Measurements from ENCODE around the gene EME1. TPM values are rescaled to one million over a fixed set of nuclear protein-coding genes. Genes with fewer than 3 reads are reported as not detected.
"Not testable (repeated sequence)": the region's sequence is repeated elsewhere in the genome, so short reads cannot be mapped to it uniquely, and the experiment has no call there.

The EME1 gene
- total RNA-seq, 1 donor from 2014 or later, result 35.4 TPM

DNA sequence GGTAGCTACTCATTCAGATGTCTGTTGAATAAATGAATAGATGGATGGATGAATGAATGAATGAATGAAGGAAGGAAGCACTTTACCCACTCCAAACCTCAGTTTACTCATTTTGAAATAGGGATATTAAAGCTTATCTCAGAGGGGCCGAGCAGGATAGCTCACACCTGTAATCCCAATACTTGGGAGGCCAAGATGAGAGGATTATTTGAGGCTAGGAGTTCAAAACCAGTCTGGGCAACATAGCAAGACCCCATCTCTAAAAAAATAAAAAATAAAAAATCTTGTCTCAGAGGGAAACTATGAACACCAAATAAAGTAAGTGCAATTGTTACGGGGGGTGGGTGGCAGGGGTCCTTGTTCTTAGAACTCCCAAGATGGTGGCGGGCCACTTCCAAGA lies 25.6 kb downstream of the EME1 start:
- H3K27ac Mint-ChIP-seq, H3K27me3 Mint-ChIP-seq: not testable (repeated sequence)

DNA sequence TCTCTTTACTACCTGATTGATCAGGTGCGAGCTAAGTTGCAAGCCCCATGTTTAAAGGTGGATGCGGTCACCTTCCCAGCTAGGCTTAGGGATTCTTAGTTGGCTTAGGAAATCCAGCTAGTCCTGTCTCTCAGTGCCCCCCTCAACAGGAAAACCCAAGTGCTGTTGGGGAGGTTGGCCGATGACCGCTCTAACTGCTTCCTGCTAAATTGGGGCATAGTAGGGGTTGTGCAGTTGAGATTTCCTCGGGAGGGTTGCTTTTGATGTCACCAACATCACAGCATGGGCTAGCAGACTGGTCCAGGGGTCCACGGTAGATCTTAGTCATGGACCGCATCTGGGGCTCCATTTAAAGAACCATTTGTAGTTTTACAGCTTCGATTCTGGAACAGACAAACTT lies 26.6 kb downstream of the EME1 start:
- H3K36me3 Mint-ChIP-seq (ENCODE audit: low read depth), result peaks cover 14% of the 10 kb centered on the region
- H3K4me3 Mint-ChIP-seq, DNase-seq, H3K9me3 Mint-ChIP-seq, H3K27me3 Mint-ChIP-seq, H3K27ac Mint-ChIP-seq: not testable (repeated sequence)
- intact Hi-C loops (cut with micrococcal nuclease), result loop anchor here (5.0 kb wide), 1 partner anchor 37 kb away; no protein-coding TSS in a partner anchor
- peaks cover 19% of the 10 kb centered on the region for H3K4me1 Mint-ChIP-seq

More for the DNA sequence above, 25.6 kb downstream of the EME1 start:
- intact Hi-C loops (cut with micrococcal nuclease), result loop anchor here (5.0 kb wide), 1 partner anchor 36 kb away; no protein-coding TSS in a partner anchor
- H3K9me3 Mint-ChIP-seq, H3K4me3 Mint-ChIP-seq, DNase-seq: not testable (repeated sequence)
- peaks cover 24% of the 10 kb centered on the region for H3K4me1 Mint-ChIP-seq
- H3K36me3 Mint-ChIP-seq (ENCODE audit: low read depth), result peaks cover 20% of the 10 kb centered on the region

DNA sequence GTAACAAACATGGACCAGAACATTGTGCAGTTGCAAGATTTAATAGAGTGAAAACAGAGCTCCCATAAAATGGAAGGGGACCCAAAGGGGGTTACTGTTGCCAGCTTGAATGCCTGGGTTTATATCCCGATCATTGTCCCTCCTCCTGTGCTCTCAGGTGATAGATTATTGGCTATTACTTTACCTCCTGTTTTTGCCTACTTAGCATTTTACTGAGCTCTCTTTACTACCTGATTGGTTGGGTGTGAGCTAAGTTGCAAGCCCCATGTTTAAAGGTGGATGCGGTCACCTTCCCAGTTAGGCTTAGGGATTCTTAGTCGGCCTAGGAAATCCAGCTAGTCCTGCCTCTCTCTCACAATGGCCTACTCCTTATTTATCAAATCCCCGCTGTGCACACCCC lies 32.3 kb downstream of the EME1 start:
- peaks cover 19% of the 10 kb centered on the region for H3K27me3 Mint-ChIP-seq
- H3K4me1 Mint-ChIP-seq; H3K27ac Mint-ChIP-seq; H3K9me3 Mint-ChIP-seq; H3K36me3 Mint-ChIP-seq (ENCODE audit: low read depth); H3K4me3 Mint-ChIP-seq; DNase-seq; intact Hi-C loops (cut with micrococcal nuclease): not testable (repeated sequence)

DNA sequence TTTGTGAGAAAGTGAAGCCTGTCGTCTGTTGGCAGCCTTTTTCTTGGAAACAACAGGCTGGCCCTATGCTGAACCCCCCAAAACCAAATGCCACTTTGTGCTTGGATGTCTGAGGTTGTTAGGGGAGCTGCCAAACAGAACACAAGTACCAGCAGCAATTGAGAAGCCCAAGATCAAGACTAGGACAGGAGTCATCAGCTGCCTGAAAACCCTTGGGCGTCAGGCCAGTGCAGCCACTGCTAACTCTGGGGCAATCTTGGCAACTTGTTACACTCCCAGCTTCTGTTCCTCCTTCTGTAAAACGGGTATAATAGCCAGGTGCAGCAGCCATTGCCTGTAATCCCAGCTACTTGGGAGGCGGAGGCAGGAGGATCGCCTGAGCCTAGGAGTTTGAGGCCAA lies 33.5 kb downstream of the EME1 start:
- Mint-ChIP-seq H3K36me3 (ENCODE audit: low read depth) (no peaks in the 10 kb centered on the region), H3K4me3 (no peak overlapping the region), H3K9me3 (no peaks in the 10 kb centered on the region), H3K27me3 (peaks cover 20% of the 10 kb centered on the region), H3K4me1 (no peaks in the 10 kb centered on the region), H3K27ac (no peak overlapping the region)
- no peak for DNase-seq
- intact Hi-C loops (cut with micrococcal nuclease), result no loop called here

DNA sequence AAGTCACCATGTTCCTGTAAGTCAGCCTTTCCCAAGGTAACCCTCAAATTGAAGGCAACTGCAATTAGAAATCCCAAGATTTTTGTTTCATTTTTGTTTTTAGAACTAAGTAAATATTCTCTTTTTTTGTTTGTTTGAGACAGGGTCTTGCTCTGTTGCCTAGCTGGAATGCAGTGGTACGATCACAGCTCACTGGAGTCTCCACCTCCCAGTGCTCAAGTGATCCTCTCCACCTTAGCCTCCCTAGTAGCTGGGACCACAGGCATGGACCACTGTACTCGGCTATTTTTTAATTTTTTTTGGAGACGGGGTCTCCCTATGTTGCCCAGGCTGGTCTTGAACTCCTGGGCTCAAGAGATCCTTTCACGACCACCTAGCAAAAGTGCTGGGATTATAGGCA lies 34.9 kb downstream of the EME1 start:
- Mint-ChIP-seq H3K4me1 (no peaks in the 10 kb centered on the region), H3K9me3 (no peaks in the 10 kb centered on the region), H3K27me3 (peaks cover 29% of the 10 kb centered on the region), H3K27ac (no peak overlapping the region), H3K36me3 (ENCODE audit: low read depth) (no peaks in the 10 kb centered on the region), H3K4me3 (no peak overlapping the region)
- intact Hi-C loops (cut with micrococcal nuclease), result no loop called here
- DNase-seq, result no peak

DNA sequence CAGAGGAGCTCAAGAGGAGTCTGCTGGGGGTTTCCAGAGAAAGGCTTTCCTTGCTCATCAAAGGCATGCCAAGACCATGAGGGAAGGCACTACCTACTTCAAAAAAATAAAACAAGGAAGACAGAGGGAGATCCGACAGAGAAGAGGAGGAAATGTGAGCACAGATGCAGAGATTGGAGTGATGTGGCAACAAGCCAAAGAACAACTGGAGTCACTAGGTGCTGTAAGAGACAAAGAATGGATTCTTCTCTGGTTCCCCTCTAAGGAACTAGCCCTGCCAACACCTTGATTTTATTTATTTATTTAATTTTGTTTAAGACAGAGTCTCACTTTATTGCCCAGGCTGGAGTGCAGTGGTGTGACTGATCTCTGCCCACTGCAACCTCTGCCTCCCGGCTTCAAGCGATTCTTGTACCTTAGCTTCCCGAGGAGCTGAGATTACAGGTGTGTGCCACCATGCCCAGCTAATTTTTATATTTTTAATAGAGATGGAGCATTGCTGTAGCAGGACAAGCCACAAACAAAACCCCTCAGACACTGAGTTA lies 39.2 kb downstream of the EME1 start:
- peaks cover 36% of the 10 kb centered on the region for H3K27me3 Mint-ChIP-seq
- no peak overlapping the region for H3K4me3 Mint-ChIP-seq
- DNase-seq, result no peak
- intact Hi-C loops (cut with micrococcal nuclease), result no loop called here
- no peaks in the 10 kb centered on the region for H3K36me3 Mint-ChIP-seq (ENCODE audit: low read depth)
- H3K27ac Mint-ChIP-seq, result no peak overlapping the region
- no peaks in the 10 kb centered on the region for H3K9me3 Mint-ChIP-seq
- peaks cover 2% of the 10 kb centered on the region for H3K4me1 Mint-ChIP-seq

DNA sequence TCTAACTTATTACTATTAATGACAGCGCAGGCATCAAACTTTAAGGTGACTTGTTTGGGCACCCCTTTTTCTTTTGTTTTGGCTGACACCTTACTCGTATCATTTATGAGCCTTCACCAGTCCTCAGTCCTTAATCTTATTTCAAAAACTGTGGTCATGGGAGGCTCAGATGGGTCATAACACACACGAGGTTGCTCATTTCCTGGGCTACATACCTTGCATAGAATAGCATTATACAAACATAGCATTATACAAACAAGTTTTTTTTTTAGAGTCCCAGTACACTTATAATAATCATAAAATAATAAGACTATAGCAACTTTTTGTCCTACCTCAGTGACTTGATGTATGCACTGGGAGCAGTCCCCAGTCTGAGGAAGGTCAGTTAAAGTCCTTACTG lies 41.8 kb downstream of the EME1 start:
- DNase-seq, result no peak
- Mint-ChIP-seq H3K27me3 (peaks cover 40% of the 10 kb centered on the region), H3K9me3 (peaks cover 3% of the 10 kb centered on the region), H3K4me3 (no peak overlapping the region), H3K27ac (no peak overlapping the region), H3K4me1 (peaks cover 2% of the 10 kb centered on the region), H3K36me3 (ENCODE audit: low read depth) (no peaks in the 10 kb centered on the region)
- intact Hi-C loops (cut with micrococcal nuclease), result no loop called here

DNA sequence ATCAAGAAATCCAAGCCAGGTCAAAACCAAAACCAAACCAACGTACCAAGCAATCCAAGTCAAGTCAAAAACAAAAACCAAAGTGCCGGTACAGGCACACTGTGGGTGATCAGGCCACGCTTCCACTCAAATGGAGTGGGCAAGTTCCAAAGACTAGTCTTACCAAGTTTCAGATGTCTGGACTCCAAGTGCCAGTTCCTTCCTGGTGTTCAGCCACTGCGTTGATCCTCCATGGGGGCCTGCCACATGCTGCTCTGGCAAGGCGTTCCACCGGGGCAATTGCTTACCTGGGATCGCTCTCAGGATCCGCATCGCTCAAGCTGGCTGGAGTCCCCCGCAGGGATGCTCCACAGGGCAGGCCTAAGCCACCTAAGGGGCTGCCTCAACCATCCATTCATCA lies 46.5 kb downstream of the EME1 start:
- H3K27me3 Mint-ChIP-seq, result peaks cover 19% of the 10 kb centered on the region
- peaks cover 16% of the 10 kb centered on the region for H3K4me1 Mint-ChIP-seq
- H3K4me3 Mint-ChIP-seq; H3K36me3 Mint-ChIP-seq (ENCODE audit: low read depth); H3K27ac Mint-ChIP-seq; H3K9me3 Mint-ChIP-seq; intact Hi-C loops (cut with micrococcal nuclease); DNase-seq: not testable (repeated sequence)

DNA sequence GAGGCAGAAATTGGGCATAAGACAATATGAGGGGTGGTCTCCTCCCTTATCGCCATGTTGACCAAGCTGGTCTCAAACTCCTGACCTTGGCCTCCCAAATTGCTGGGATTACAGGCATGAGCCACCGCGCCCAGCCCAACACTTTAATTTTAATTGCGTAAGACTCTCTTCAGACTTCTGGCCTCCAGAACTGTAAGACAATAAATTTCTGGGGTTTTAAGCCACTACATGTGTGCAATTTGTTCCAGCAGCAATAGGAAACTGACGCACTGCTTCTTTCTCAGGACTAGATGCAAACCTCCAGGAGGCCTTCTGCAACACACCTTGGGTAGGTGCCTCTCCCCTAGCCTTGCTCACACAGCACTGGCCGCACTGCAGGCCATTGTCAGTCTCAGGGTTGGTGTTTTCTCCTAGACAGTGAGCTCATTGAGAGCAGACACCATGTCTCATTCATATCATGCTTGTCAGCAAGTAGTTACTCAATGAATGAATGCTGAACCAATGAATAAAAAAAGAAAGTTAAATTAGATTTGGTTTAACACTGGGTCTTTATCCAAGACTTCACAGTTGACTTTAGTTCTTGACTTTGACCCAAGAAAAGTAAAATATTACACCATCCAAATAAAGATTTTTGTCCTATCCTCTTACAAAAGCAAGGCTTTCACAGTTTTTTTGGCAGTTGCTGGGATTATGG lies 47.5 kb downstream of the EME1 start:
- no peaks in the 10 kb centered on the region for H3K36me3 Mint-ChIP-seq (ENCODE audit: low read depth)
- H3K4me3 Mint-ChIP-seq, result no peak overlapping the region
- H3K9me3 Mint-ChIP-seq, result peaks cover 3% of the 10 kb centered on the region
- DNase-seq, result no peak
- intact Hi-C loops (cut with micrococcal nuclease), result no loop called here
- no peak overlapping the region for H3K27ac Mint-ChIP-seq
- peaks cover 19% of the 10 kb centered on the region for H3K4me1 Mint-ChIP-seq
- H3K27me3 Mint-ChIP-seq, result peaks cover 16% of the 10 kb centered on the region

DNA sequence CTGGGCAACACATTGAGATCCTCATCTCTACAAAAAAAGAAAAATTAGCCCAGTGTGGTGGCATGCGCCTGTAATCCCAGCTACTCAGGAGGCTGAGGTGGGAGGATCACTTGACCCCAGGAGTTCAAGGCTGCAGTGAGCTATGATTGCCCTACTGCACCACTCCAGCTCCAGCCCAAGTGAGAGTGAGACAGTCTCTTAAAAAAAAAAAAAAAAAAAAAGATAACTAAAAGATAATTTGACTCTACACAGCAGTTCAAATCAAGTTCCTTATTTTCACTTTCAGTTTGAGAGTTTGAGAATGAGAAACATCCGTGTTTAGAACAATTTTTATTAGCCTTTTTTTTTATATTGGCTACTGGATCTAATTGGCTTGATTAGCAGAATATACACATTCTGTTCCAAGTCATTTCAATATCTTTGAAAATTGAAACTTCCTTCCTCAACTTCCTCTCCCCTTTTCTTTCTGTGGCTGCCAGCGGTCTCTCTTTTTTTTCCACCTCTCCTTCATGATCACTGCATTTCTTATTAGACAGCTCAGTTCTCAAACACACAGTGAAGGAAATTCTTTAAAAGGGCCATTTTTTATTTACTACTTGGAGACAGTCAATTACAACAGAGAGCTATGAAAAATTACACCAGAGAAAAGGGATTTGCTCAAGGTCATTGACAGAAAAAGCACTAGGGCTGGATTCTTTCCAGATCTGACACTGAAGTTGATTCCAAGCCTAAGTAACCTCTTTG lies 48.5 kb downstream of the EME1 start:
- intact Hi-C loops (cut with micrococcal nuclease), result no loop called here
- peak; percentile 69 for DNase-seq
- H3K27me3 Mint-ChIP-seq, result peaks cover 12% of the 10 kb centered on the region
- peaks cover 3% of the 10 kb centered on the region for H3K9me3 Mint-ChIP-seq
- peak overlapping the region; percentile 81 for H3K4me3 Mint-ChIP-seq
- H3K36me3 Mint-ChIP-seq (ENCODE audit: low read depth), result no peaks in the 10 kb centered on the region
- H3K4me1 Mint-ChIP-seq, result peaks cover 21% of the 10 kb centered on the region
- H3K27ac Mint-ChIP-seq, result peak overlapping the region; percentile 84

DNA sequence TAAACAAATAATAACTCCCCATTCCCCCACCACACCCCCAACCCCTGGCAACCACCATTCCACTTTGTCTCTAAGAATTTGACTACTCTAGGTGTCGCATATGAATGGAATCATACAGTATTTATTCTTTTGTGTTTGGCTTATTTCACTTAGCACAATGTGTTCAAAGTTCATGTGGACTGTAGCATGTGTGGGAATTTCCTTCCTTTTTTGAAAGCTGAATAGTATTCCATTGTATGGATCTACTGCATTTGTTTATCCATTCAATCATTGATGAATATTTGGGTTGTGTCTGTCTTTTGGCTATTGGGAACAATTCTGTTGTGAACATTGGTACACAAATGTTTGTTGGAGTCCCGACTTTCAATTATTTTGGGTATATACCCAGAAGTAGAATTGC lies 49.7 kb downstream of the EME1 start:
- intact Hi-C loops (cut with micrococcal nuclease), result no loop called here
- Mint-ChIP-seq H3K4me3 (no peak overlapping the region), H3K9me3 (peaks cover 3% of the 10 kb centered on the region), H3K27ac (no peak overlapping the region), H3K27me3 (peaks cover 6% of the 10 kb centered on the region), H3K36me3 (ENCODE audit: low read depth) (no peaks in the 10 kb centered on the region), H3K4me1 (peaks cover 29% of the 10 kb centered on the region)
- DNase-seq, result no peak

DNA sequence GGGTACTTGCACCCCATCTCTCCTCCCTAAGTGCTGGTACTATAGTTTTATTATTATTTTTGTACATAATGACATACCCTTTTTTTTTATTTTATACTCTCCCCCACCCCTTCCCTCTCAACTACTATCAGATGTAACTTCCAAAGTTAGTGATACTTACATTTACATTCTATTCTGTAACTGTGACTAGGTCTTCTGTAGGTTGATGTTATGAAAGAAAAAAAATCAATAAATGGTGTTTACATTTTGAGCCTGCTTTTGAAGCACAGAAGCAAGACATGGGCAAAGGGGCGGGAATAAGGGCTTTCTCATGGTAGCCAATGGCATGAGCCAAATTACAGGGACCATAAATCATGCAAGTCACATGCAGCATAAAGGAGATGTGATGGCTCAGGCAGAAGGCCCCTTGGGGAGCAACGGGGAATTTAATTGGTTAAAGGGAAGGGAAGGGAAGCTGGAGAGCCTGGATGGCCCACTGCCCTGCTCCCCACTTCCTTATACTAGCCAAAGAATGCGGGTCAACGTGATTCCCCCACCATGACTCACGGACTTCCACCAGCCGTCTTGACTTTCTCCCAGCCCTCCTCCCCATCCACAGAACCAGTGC lies 50.6 kb downstream of the EME1 start:
- intact Hi-C loops (cut with micrococcal nuclease), result no loop called here
- H3K36me3 Mint-ChIP-seq (ENCODE audit: low read depth), result no peaks in the 10 kb centered on the region

DNA sequence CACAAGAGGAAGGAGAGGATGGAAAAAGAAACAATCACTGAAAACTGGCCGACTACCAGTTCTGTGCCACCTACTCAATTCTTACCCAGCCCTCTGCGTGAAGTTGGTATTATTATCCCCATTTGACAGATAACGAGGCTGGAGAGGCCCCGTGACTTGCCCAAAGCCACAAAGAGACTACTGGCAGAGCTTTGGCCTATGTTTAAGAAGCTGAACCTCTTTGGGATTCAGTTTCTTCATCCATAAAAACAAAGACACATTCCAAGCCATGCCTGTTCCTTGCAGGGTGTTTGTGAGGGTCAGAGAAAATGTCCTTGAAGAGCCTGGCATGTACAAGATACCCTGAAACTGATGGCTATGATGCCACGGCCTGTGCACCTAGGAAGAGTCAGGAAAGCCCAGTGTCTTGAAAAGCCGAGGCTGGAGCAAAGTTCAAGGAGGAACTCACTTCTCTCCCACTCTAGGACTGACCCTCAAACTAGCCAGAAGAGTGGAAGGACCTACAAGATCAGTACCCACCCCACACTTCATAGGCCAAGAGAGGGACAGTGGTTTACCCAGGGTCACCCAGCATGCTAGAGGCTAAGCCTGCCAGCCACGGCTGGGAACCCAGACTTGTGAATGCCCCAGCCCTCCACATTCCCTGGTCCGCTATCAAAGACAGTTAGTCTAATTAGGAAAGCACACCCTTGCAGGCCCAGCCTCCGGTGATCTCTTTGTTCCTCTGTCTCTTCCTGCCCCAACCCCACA lies 51.4 kb downstream of the EME1 start:
- peaks cover under 1% of the 10 kb centered on the region for H3K9me3 Mint-ChIP-seq
- no peak overlapping the region for H3K4me3 Mint-ChIP-seq

More for the DNA sequence above, 50.6 kb downstream of the EME1 start:
- peaks cover 31% of the 10 kb centered on the region for H3K4me1 Mint-ChIP-seq
- no peak overlapping the region for H3K27ac Mint-ChIP-seq
- no peak for DNase-seq
- H3K4me3 Mint-ChIP-seq, result no peak overlapping the region
- H3K9me3 Mint-ChIP-seq, result peaks cover 3% of the 10 kb centered on the region
- peaks cover 3% of the 10 kb centered on the region for H3K27me3 Mint-ChIP-seq

More for the DNA sequence above, 51.4 kb downstream of the EME1 start:
- DNase-seq, result no peak
- Mint-ChIP-seq H3K36me3 (ENCODE audit: low read depth) (peaks cover 1% of the 10 kb centered on the region), H3K27me3 (no peaks in the 10 kb centered on the region), H3K4me1 (peaks cover 31% of the 10 kb centered on the region), H3K27ac (no peak overlapping the region)
- intact Hi-C loops (cut with micrococcal nuclease), result no loop called here
